Astrocyte (in vitro differentiated cells and primary cell): ENCODE results near the gene SAMD4B. TPM values are rescaled to one million over a fixed set of nuclear protein-coding genes. Genes with fewer than 3 reads are reported as not detected.

ENCODE experiments used
- DNase-seq: peaks from one replicate; pipeline ENCODE4 v3.0.0-alpha.2; 2010; ENCODE audit warnings: low read depth
- FAIRE-seq: peaks from 2 replicates; lab custom pipeline; 2011; peaks lifted over from hg19 to GRCh38; lab: Jason Lieb, UNC
- H2AFZ ChIP-seq: 2 replicates; pipeline ENCODE4 v1.6.0; 2012; ENCODE audit warnings: low read depth, low read length, inconsistent platforms
- H3K27ac ChIP-seq: 2 replicates; pipeline ENCODE4 v1.5.1; 2011; ENCODE audit warnings: low read depth, low read length, inconsistent platforms
- H3K27me3 ChIP-seq: 2 replicates; pipeline ENCODE4 v1.6.0; 2011; ENCODE audit warnings: low read length, inconsistent platforms; ENCODE audit not compliant: insufficient read depth
- H3K36me3 ChIP-seq: 2 replicates; pipeline ENCODE4 v1.5.1; 2011; ENCODE audit warnings: low read length, inconsistent platforms; ENCODE audit not compliant: insufficient read depth
- H3K4me1 ChIP-seq: 2 replicates; pipeline ENCODE4 v1.5.1; 2011; ENCODE audit warnings: low read length, inconsistent platforms; ENCODE audit not compliant: insufficient read depth
- H3K4me2 ChIP-seq: 2 replicates; pipeline ENCODE4 v1.6.0; 2012; ENCODE audit warnings: low read length, inconsistent platforms
- H3K4me3 ChIP-seq: 2 replicates; pipeline ENCODE4 v1.5.1; 2011; ENCODE audit warnings: low read depth, mild to moderate bottlenecking, low read length, inconsistent platforms; ENCODE audit not compliant: insufficient read depth
- H3K79me2 ChIP-seq: 2 replicates; pipeline ENCODE4 v1.6.0; 2012; ENCODE audit warnings: mild to moderate bottlenecking, low read length, inconsistent platforms; ENCODE audit not compliant: insufficient read depth
- H3K9ac ChIP-seq: 2 replicates; pipeline ENCODE4 v1.6.0; 2012; ENCODE audit warnings: mild to moderate bottlenecking, low read length, inconsistent platforms
- H3K9me3 ChIP-seq: 2 replicates; pipeline ENCODE4 v1.5.1; 2012; ENCODE audit warnings: low read depth, mild to moderate bottlenecking, low read length, inconsistent platforms; ENCODE audit not compliant: insufficient read depth
- H4K20me1 ChIP-seq: 2 replicates; pipeline ENCODE4 v1.6.0; 2012; ENCODE audit warnings: low read length, inconsistent platforms; ENCODE audit not compliant: insufficient read depth
- H3K27ac Mint-ChIP-seq: one replicate; pipeline ENCODE4 v1.8.0; 2021; ENCODE audit warnings: mild to moderate bottlenecking, mixed read lengths; ENCODE audit not compliant: unreplicated experiment
- H3K27me3 Mint-ChIP-seq: one replicate; pipeline ENCODE4 v1.8.0; 2021; ENCODE audit warnings: low read depth, mixed read lengths; ENCODE audit not compliant: unreplicated experiment
- H3K36me3 Mint-ChIP-seq: one replicate; pipeline ENCODE4 v1.8.0; 2021; ENCODE audit warnings: low read depth, mixed read lengths; ENCODE audit not compliant: unreplicated experiment
- H3K4me1 Mint-ChIP-seq: one replicate; pipeline ENCODE4 v1.8.0; 2021; ENCODE audit warnings: low read depth, mixed read lengths; ENCODE audit not compliant: unreplicated experiment
- H3K4me3 Mint-ChIP-seq: one replicate; pipeline ENCODE4 v1.8.0; 2021; ENCODE audit warnings: mild to moderate bottlenecking, moderate library complexity, mixed read lengths; ENCODE audit not compliant: unreplicated experiment
- H3K9me3 Mint-ChIP-seq: one replicate; pipeline ENCODE4 v1.8.0; 2021; ENCODE audit warnings: mild to moderate bottlenecking, mixed read lengths; ENCODE audit not compliant: unreplicated experiment
- EZH2 ChIP-seq: IDR thresholded peaks from 2 replicates; pipeline ENCODE4 v1.6.1; 2012; ENCODE audit warnings: mild to moderate bottlenecking, low read length, inconsistent platforms; ENCODE audit not compliant: insufficient read depth
- total RNA-seq: library from RNA; stranded (reverse); gene quantifications from 2 replicates; pipeline ENCODE4 v1.2.1, GENCODE V29; 2021
- TF ChIP-seq, protein P1 (sequence below): IDR thresholded peaks from 2 replicates; pipeline ENCODE4 v1.5.1; 2011; ENCODE audit warnings: low read depth, mild to moderate bottlenecking, inconsistent platforms, low read length, moderate library complexity; ENCODE audit not compliant: insufficient read depth

Gene SAMD4B
- total RNA-seq, 1 donor from 2014 or later, result 98.6 TPM

DNA sequence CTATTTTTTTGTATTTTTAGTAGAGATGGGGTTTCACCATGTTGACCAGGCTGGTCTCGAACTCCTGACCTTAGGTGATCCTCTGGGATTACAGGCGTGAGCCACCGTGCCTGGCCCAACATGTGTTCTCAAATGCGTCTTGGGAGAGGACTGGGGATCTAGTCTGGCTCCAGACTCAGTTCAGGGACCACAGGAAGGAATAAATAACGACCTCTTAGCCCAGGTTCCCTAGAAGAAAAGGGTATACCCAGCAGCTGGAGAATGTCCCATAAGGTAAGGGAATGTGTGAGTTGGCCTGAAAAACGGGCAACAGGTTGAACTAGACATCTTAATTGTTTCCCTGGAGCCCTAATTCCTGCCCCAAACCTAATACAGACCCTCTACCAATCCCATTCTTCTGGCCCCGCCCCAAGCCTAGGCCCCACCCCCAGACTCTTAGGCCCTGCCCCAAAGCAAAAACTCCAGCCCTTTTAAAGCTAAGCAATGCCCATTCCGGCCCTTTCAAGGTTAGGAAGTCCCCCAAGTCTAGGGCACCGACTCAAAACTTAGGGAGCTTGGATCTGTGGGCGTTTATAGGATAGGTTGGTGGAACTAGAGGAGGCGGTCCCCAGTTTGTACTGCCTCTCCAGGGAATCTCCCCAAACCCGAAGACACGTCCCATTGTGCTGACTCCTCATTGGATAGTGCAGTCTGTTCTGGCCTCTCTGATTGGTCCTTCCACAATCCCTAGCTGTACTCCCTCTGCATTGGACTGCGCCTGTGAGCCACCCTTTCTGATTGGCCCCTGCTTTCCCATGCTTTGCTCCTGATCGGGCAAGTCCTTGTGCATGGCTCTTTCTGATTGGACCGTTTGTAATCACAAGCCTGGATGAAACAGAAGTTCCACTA, 16.2 kb upstream of the SAMD4B start:
- H3K4me1 ChIP-seq, result no peaks in the 10 kb centered on the region
- Mint-ChIP-seq H3K4me1 (no peaks in the 10 kb centered on the region), H3K27me3 (peaks cover 37% of the 10 kb centered on the region), H3K27ac (no peak overlapping the region), H3K4me3 (no peak overlapping the region), H3K9me3 (no peaks in the 10 kb centered on the region), H3K36me3 (peaks cover 7% of the 10 kb centered on the region)
- H3K27ac ChIP-seq, result no peak overlapping the region
- H3K4me2 ChIP-seq, result no peak overlapping the region
- no peak overlapping the region for H3K9ac ChIP-seq
- DNase-seq, result no peak
- H4K20me1 ChIP-seq, result no peaks in the 10 kb centered on the region
- no peak overlapping the region for H2AFZ ChIP-seq
- TF ChIP-seq, protein P1, sequence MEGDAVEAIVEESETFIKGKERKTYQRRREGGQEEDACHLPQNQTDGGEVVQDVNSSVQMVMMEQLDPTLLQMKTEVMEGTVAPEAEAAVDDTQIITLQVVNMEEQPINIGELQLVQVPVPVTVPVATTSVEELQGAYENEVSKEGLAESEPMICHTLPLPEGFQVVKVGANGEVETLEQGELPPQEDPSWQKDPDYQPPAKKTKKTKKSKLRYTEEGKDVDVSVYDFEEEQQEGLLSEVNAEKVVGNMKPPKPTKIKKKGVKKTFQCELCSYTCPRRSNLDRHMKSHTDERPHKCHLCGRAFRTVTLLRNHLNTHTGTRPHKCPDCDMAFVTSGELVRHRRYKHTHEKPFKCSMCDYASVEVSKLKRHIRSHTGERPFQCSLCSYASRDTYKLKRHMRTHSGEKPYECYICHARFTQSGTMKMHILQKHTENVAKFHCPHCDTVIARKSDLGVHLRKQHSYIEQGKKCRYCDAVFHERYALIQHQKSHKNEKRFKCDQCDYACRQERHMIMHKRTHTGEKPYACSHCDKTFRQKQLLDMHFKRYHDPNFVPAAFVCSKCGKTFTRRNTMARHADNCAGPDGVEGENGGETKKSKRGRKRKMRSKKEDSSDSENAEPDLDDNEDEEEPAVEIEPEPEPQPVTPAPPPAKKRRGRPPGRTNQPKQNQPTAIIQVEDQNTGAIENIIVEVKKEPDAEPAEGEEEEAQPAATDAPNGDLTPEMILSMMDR, result no peak
- no peak for TF ChIP-seq EZH2
- no peaks in the 10 kb centered on the region for H3K79me2 ChIP-seq
- H3K4me3 ChIP-seq, result no peak overlapping the region
- FAIRE-seq, result no peak
- no peaks in the 10 kb centered on the region for H3K36me3 ChIP-seq
- no peaks in the 10 kb centered on the region for H3K9me3 ChIP-seq
- H3K27me3 ChIP-seq, result peaks cover 6% of the 10 kb centered on the region

DNA sequence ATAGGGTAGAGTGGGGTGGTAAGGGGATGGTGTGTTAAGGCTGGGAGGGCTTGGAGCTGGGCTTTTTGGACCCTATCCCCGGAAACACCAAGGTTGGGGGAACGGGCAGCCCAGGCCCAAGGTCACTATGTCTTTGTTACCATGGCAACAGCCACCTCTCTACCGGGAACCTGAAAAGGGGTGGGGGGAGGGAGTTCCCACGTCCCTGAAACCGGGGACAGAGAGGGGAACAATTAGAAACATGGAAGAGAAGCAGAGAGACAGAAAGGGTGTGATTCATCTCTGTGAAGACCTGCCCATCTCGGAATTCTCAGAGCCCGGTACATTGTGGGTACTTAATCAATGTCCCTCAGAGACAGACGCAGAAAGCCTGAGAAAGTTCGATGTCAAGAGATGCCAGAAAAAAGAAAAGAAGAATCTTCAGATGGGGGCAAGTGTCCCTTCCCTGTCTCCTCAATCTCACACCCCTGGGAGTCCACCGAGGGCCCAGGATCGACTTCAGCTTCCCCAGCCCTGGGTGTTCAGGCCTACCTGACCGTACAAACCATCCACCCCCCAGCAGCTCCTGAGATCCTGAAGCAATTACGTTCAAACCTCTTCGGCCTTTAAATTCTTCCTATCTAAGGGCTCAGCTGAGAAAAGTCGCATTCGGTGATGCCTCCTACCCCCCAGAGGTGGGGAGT, 14.7 kb upstream of the SAMD4B start:
- TF ChIP-seq EZH2, result no peak
- TF ChIP-seq, protein P1, result no peak
- H3K4me3 Mint-ChIP-seq, result no peak overlapping the region
- DNase-seq (no peak), FAIRE-seq (no peak)
- Histone ChIP-seq H4K20me1 (no peaks in the 10 kb centered on the region), H3K27me3 (no peaks in the 10 kb centered on the region), H3K79me2 (no peaks in the 10 kb centered on the region), H3K27ac (no peak overlapping the region), H3K4me3 (no peak overlapping the region), H2AFZ (no peak overlapping the region), H3K9ac (no peak overlapping the region), H3K4me2 (no peak overlapping the region), H3K9me3 (no peaks in the 10 kb centered on the region), H3K4me1 (no peaks in the 10 kb centered on the region), H3K36me3 (no peaks in the 10 kb centered on the region)
- peaks cover 2% of the 10 kb centered on the region for H3K36me3 Mint-ChIP-seq
- no peaks in the 10 kb centered on the region for H3K4me1 Mint-ChIP-seq
- no peak overlapping the region for H3K27ac Mint-ChIP-seq
- H3K27me3 Mint-ChIP-seq, result peaks cover 26% of the 10 kb centered on the region
- no peaks in the 10 kb centered on the region for H3K9me3 Mint-ChIP-seq
